Kasumi-1 (cell line): ENCODE data around the gene YTHDF2.
A peak's percentile ranks its signal among the peaks of the same experiment; 100 is the strongest.
"Not testable (repeated sequence)": the region's sequence is repeated elsewhere in the genome, so short reads cannot be mapped to it uniquely, and the experiment has no call there.

ENCODE experiments used
- DNase-seq, 2 experiments: peaks; one replicate each; lab custom pipeline; 2025; lab: John Stamatoyannopoulos, UW

Gene YTHDF2

GRCh38 chr1:28736450-28737306 lies at the start of gene YTHDF2:
Gene YTHDF2, plus strand, starts transcription at chr1:28736940. Its CDS starts 181 bp downstream, at chr1:28737121.
- DNase-seq = peak; percentile 92 to 94

GRCh38 chr1:28691627-28692026 lies 45.1 kb upstream of the YTHDF2 start:
- DNase-seq = not testable (repeated sequence)

- no peak for DNase-seq
Observed at GRCh38 chr1:28703629-28704028, 33.1 kb upstream of the YTHDF2 start.

GRCh38 chr1:28716336-28716735 lies 20.4 kb upstream of the YTHDF2 start:
- no peak for DNase-seq

- no peak for DNase-seq
Observed at GRCh38 chr1:28718166-28718565, 18.6 kb upstream of the YTHDF2 start.

GRCh38 chr1:28718586-28719331 lies 18.0 kb upstream of the YTHDF2 start:
- DNase-seq = no peak

GRCh38 chr1:28719332-28719619 lies 17.5 kb upstream of the YTHDF2 start:
- no peak for DNase-seq

GRCh38 chr1:28720376-28720775 lies 16.4 kb upstream of the YTHDF2 start:
- no peak for DNase-seq

GRCh38 chr1:28721927-28722326 lies 14.8 kb upstream of the YTHDF2 start:
- DNase-seq = not testable (repeated sequence)

- not testable (repeated sequence) for DNase-seq
Observed at GRCh38 chr1:28725365-28725764, 11.4 kb upstream of the YTHDF2 start.

GRCh38 chr1:28735961-28736449 lies 735 bp upstream of the YTHDF2 start:
- DNase-seq = no peak

GRCh38 chr1:28737307-28738132 lies 780 bp downstream of the YTHDF2 start:
- DNase-seq = peak in 1 of 2 experiments; percentile 41

- DNase-seq = no peak
Observed at GRCh38 chr1:28740118-28740517, 3.4 kb downstream of the YTHDF2 start.

GRCh38 chr1:28744184-28744583 lies 7.4 kb downstream of the YTHDF2 start:
- DNase-seq = no peak

- DNase-seq = no peak
Observed at GRCh38 chr1:28745653-28746173, 9.0 kb downstream of the YTHDF2 start.

GRCh38 chr1:28750330-28750729 lies 13.6 kb downstream of the YTHDF2 start:
- DNase-seq = no peak

GRCh38 chr1:28750771-28751294 lies 14.1 kb downstream of the YTHDF2 start:
- not testable (repeated sequence) for DNase-seq

- DNase-seq = no peak
Observed at GRCh38 chr1:28751315-28752060, 14.7 kb downstream of the YTHDF2 start.

GRCh38 chr1:28755701-28756100 lies 19.0 kb downstream of the YTHDF2 start:
- no peak for DNase-seq

- no peak for DNase-seq
Observed at GRCh38 chr1:28756846-28757245, 20.1 kb downstream of the YTHDF2 start.

GRCh38 chr1:28758420-28758819 lies 21.7 kb downstream of the YTHDF2 start:
- no peak for DNase-seq
